ENCODE data around the gene IL9. TPM values are rescaled to one million over a fixed set of nuclear protein-coding genes. Genes with fewer than 3 reads are reported as not detected.
"Not testable (repeated sequence)": the region's sequence is repeated elsewhere in the genome, so short reads cannot be mapped to it uniquely, and the experiment has no call there.

The IL9 gene
- total RNA-seq, 1 donor from 2014 or later: not detected

GRCh38 chr5:135862744-135863143 lies 32.9 kb downstream of the IL9 start:
- no peaks in the 10 kb centered on the region for H3K4me1 ChIP-seq
- no peak overlapping the region for H3K4me3 ChIP-seq
- ATAC-seq (no peak), DNase-seq (no peak)
- no peaks in the 10 kb centered on the region for H3K27me3 ChIP-seq
- intact Hi-C loops (cut with DNase I): no loop called here
- H3K36me3 ChIP-seq: no peaks in the 10 kb centered on the region
- no peak for TF ChIP-seq CTCF (IDR thresholded peaks at IDR 0.05)
- no peak overlapping the region for H3K27ac ChIP-seq
- H3K9me3 ChIP-seq: no peaks in the 10 kb centered on the region

GRCh38 chr5:135862086-135862485 lies 33.6 kb downstream of the IL9 start:
- Histone ChIP-seq H3K27me3 (no peaks in the 10 kb centered on the region), H3K36me3 (no peaks in the 10 kb centered on the region), H3K4me3 (no peak overlapping the region), H3K27ac (no peak overlapping the region), H3K4me1 (no peaks in the 10 kb centered on the region), H3K9me3 (no peaks in the 10 kb centered on the region)
- no peak for TF ChIP-seq CTCF (IDR thresholded peaks at IDR 0.05)
- no peak for ATAC-seq
- DNase-seq: no peak
- intact Hi-C loops (cut with DNase I): no loop called here

- TF ChIP-seq CTCF (IDR thresholded peaks at IDR 0.05): no peak
- no peak for DNase-seq
- peak; percentile 29 for ATAC-seq
- Histone ChIP-seq H3K4me1 (no peaks in the 10 kb centered on the region), H3K9me3 (no peaks in the 10 kb centered on the region), H3K4me3 (no peak overlapping the region), H3K27ac (no peak overlapping the region), H3K36me3 (no peaks in the 10 kb centered on the region), H3K27me3 (no peaks in the 10 kb centered on the region)
- intact Hi-C loops (cut with DNase I): no loop called here
Measured at GRCh38 chr5:135861641-135862040, 34.0 kb downstream of the IL9 start.

- no peak overlapping the region for H3K27ac ChIP-seq
- no peak for TF ChIP-seq CTCF (IDR thresholded peaks at IDR 0.05)
- ATAC-seq: no peak
- intact Hi-C loops (cut with DNase I): no loop called here
- H3K36me3 ChIP-seq: no peaks in the 10 kb centered on the region
- H3K9me3 ChIP-seq: no peaks in the 10 kb centered on the region
- H3K27me3 ChIP-seq: no peaks in the 10 kb centered on the region
- H3K4me1 ChIP-seq: no peaks in the 10 kb centered on the region
- DNase-seq: no peak
- H3K4me3 ChIP-seq: no peak overlapping the region
Measured at GRCh38 chr5:135859641-135860040, 36.0 kb downstream of the IL9 start.

GRCh38 chr5:135859186-135859585 lies 36.5 kb downstream of the IL9 start:
- H3K27me3 ChIP-seq; H3K27ac ChIP-seq; H3K4me3 ChIP-seq; DNase-seq; H3K4me1 ChIP-seq; ATAC-seq; intact Hi-C loops (cut with DNase I); H3K9me3 ChIP-seq; H3K36me3 ChIP-seq: not testable (repeated sequence)

GRCh38 chr5:135857630-135858311 lies 37.9 kb downstream of the IL9 start:
- peak; percentile 36 for ATAC-seq
- no peak for TF ChIP-seq CTCF (IDR thresholded peaks at IDR 0.05)
- H3K4me3 ChIP-seq: no peak overlapping the region
- H3K27me3 ChIP-seq: no peaks in the 10 kb centered on the region
- no peak for DNase-seq
- no peaks in the 10 kb centered on the region for H3K9me3 ChIP-seq
- H3K36me3 ChIP-seq: no peaks in the 10 kb centered on the region
- intact Hi-C loops (cut with DNase I): no loop called here
- H3K4me1 ChIP-seq: no peaks in the 10 kb centered on the region
- no peak overlapping the region for H3K27ac ChIP-seq
